Putamen (tissue), 1 donor: ENCODE measurements around the gene CEACAM21.
"Not testable (repeated sequence)": the region's sequence is repeated elsewhere in the genome, so short reads cannot be mapped to it uniquely, and the experiment has no call there.

ENCODE experiments used
- DNase-seq: peaks from one replicate; pipeline ENCODE4 v3.0.0-alpha.2; 2016; ENCODE audit warnings: low spot score

The CEACAM21 gene

DNA sequence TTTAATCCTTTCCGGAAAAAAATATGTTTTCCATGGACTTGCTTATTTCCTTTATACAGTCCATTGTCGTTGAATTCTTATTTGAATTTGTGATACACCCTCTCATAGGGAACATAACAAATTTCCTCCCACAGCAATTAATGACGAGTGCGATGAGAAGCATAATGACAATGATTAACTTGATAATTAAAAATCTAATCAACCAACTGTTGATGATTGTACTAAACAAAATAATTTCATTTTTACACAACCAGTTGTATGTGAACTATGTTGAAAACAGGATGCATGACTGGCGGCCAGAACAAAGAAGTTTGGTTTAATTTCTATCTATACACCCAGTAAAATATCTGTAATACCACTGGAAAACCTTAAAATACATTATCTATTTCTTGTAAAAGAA is 26.1 kb upstream of the CEACAM21 start:
- DNase-seq = no peak

GRCh38 chr19:41551212-41551610 is 24.8 kb upstream of the CEACAM21 start:
- no peak for DNase-seq

DNA sequence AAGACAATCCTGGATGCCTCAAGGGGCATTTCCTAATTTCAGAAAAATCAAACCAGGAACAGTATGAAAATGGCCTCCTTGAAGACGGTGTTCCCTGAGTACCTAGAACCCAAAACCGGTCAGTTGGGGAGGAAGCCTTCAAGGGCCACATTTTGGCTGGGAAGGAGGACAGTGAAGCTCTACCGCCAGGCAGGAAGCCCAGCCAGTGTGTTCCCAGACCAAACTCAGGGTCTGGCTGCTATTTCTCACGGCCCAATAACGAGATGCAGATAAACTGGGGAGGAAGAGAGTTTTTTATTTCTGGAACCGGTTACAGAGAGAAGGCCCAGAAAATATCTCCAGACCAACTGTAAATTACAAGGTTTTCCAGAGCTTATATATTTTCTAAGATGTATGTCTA is 24.3 kb upstream of the CEACAM21 start:
- DNase-seq = no peak

DNA sequence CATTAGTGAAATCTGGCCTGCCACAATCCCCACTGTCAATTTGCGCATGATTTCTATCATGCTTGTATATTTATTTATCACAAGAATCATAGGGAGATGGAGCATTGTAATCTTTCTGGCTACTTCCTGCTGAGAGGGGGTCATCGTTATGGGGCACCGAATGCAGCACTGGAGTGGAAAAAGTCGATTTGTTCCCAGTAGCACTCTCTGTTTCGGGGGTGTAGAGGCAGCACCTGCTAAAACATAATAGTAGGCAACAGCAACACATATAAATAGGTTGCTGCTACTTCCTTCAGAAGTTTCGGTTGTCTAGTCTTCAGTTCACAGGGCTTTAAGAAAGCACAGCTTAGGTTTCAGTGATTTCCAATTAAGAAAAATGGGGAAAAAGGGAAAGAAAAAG is 23.4 kb upstream of the CEACAM21 start:
- DNase-seq = no peak

DNA sequence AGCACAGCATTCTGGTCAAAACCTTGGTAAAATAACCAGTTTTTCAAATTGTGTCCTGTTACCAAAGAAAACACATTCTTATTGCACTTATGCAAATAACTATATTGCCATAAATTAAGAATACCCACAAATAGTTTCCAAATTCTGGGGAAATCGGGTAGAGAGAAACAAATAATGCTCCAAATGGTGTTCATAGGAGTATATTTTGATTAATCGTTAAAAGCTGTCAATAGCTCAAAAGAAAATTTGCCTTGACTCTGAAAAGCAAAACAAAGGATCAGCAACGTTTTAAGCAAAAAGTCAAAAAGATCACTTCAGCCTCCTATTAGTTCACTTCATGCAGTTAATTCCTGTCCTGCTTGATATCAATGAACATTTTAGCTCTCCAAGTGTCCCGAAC is 22.2 kb upstream of the CEACAM21 start:
- no peak for DNase-seq

DNA sequence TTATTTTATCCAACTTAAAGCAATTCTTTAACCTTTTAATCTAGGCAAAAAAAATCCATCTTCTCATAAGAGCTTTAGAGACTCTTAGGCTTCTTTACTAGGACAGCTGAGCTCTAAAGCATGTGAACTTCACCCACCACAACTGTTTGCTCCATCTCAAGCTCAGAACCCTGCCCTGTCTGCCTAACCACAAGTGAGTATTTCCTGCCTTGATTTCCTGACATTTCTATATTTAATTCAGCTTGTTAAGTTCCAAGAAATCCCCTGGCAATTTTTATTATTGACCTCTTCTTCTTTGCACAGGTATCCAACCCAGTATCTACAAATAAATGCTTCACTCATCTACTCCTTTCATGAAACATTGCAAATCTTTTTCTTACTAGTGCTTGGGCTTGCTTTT is 21.1 kb upstream of the CEACAM21 start:
- no peak for DNase-seq

- no peak for DNase-seq
Measured at GRCh38 chr19:41555748-41556147, 20.2 kb upstream of the CEACAM21 start.

DNA sequence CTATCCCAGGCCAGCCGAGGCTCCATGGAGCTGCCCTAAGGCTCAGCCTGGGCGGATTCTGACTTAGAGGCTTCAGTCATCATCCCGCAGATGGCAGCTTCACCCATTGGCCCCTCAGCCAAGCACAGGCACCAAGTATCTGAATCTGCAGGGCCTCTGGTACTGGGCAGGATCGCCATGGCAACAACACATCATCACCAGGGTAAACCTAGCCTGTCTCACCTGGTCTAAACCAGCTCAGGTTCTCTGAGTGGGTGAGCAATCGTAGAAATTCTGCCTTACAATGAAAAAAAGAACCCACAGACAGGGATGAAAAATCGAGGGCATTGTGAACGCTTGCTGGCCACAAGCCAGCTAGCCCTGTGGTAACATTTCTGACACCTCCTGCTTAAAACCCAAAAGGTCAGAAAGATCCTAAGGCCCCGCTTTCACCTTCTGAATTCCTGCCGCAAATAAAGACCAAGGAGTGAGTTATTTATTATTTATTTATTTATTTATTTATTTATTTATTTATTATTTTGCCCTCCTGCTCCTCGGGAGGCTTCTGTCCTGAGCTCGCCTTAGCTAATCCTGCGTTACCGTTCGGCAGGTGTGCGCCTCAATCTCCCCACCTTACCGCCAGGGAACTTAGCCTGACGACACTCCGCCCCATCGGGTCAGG is 12.0 kb upstream of the CEACAM21 start:
- DNase-seq = no peak

DNA sequence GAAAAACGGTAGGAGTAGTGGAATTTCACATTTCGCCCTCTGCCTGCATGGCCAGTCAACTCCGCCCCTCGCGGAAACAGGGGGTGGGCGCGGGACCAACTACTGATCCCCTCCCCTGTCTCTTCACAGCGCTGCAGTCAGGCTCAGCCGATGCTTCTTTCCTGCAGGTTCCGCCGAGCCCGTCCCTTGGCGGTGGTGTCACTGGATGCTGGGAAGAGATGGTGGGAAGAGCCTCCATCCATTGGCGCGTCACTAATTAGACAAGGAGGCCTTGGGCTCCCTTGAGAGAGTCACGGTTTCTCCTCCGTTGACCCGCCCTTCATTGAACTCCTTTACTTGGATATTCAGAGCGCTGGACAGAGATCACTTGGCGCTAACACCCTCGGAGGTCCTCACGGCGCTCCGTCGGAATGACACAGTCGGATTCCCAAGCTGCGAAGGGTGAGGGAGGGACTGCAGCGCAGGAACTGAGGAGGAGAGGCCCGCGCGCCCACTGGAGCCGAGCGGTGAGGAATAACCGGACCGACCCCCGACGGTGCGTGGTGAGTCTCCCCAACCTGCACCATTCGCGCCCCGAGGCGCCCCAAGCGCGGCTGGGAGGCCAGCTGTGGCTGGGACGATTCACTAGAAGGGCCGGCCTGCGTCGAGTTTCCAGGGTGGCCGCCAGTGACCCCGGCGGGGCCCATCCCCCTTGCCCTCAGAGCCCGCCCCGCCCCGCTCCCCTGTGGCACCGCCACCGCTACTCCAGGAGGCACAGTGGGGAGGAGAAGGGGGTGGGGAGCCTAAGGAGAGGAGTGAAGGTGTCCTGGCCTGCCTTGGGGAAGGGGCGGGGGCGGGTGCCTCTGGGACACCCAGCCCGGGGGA is 11.2 kb upstream of the CEACAM21 start:
- no peak for DNase-seq

DNA sequence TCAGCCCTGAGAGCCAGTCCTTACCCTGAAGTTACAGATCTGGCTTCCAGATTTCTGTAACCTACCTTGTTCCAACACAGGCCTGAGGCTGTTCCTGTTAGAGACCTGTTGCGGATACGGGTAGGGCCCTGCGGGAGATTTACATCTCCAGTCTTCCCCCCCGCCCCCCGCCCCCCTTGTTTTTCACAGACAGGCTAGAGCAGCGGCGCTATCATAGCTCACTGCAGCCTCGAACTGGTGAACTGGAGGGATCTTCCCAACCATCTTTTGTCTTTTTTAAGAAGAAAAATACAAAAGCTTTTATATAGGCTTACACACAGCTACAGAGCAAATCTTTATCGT is 10.6 kb upstream of the CEACAM21 start:
- no peak for DNase-seq

DNA sequence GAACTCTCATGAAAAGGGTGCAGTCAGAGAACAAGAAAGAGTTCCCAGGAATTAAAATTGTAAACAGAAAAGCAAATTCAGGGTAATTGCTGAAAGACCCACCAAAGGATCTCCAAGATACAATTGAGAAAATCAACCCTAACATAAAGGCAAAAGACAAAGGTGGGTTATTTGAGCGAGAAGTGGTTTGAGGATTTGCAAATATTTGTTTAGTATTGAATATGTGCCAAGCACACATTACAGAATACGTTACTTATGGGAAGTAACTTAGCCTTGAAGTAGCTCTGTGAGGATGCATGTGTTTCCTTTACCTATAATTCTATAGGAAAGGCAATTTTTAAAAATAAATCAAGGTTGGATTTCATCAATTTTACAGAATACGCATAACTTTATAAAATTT is 10.0 kb upstream of the CEACAM21 start:
- no peak for DNase-seq

DNA sequence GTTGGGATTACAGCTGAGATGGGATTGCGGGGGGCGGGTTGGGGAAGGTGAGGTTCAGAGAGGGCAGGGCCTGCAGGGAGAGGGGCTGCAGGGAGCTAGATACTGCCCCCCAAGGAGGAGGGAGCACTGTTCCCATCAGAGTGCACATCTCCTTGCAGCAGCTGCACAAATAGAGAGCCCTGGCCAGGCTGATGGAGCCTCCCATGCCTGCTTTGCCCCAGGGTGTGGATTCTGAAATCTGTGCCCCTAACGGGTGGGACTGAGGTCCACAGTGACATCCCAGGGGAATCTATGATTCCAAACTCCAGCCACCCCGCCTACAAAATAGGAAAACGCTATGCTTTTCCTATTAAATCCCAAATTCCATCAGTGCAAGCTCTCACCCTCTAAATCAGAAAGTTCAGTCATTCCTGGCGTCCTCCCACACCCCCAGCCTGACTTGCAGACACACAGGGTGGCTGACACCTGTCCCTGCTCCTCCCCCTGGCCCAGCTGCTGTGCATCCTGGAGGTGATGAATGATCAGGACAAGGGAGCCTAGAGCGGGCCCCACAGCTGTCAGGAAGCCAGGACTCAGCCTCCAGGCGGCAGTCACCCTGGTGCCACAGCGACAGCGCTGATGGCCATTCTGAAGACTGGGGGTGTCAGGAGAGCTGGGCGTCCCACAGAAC is 6.3 kb upstream of the CEACAM21 start:
- no peak for DNase-seq

DNA sequence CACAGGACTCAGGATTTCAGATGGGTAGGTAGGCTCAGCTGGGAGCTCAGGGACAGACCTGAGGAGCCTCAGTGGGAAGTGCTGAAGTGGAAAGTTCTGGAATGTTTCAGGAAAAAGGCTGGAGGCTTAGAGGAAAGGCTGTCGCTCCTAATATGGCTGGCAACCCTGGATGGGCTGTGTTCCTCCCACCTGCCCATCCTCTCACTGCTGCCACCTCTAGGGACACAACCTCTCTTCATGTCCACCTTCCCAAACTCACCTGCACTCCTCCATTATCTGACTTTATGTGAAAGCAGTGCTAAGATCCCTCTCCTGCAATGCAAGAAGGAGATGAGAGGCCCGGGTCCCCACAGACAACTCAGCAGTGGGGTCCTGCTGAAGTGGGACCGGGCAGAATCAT is 5.8 kb upstream of the CEACAM21 start:
- DNase-seq = no peak

GRCh38 chr19:41570639-41571112 is 5.3 kb upstream of the CEACAM21 start:
- peak; percentile 35 for DNase-seq

GRCh38 chr19:41577144-41577830 is 1.3 kb downstream of the CEACAM21 start:
- no peak for DNase-seq

DNA sequence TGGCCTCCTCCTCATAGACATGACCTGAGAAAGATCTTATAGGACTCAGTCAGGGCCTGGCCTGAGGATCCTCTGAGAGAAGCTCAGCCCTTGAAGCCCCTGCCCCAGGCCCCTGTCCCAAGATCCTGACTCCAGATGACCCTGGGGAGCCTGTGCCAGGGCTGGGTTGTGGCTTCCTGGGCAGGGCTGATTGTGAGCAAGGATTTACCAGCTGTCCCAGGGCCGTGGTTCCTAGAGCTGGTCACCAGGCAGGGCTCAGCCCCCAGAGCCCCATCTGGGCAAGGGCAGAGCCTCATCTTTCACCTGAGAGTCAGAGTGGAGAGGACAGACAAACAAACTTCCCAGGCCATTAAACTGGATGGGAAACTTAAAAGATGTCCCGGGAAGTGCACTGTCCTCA is 1.9 kb downstream of the CEACAM21 start:
- no peak for DNase-seq

DNA sequence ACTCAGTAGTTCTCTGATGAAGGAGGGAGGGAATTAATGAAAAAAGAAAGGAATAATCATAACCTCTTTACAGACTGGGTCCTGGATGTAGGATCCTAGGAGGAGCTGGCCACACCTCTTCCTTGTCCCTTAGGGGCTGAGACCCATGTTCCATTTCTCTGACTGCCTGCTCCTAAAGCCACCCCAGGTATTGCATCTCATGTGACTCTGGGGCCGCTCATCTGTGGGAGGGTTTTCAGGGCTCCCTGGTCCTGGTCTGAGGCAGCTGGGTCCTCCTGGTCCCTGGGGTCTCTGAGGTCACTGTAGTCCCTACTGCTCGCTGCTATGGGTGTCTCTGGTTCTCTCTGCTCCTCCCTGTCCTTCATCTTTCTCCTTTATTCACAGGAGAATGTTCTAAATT is 2.9 kb downstream of the CEACAM21 start:
- DNase-seq = no peak

DNA sequence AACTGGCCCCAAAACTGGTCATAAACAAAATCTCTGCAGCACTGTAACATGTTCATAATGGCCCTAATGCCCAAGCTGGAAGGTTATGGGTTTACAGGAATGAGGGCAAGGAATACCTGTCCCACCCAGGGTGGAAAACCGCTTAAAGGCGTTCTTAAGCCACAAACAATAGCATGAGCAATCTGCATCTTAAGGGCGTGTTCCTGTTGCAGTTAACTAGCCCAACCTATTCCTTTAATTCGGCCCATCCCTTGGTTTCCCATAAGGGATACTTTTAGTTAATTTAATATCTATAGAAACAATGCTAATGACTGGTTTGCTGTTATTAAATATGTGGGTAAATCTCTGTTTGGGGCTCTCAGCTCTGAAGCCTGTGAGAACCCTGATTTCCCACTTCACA is 5.1 kb downstream of the CEACAM21 start:
- not testable (repeated sequence) for DNase-seq

GRCh38 chr19:41582577-41583182 is 6.7 kb downstream of the CEACAM21 start:
- not testable (repeated sequence) for DNase-seq

- DNase-seq = no peak
Measured at GRCh38 chr19:41584260-41584810, 8.4 kb downstream of the CEACAM21 start.

DNA sequence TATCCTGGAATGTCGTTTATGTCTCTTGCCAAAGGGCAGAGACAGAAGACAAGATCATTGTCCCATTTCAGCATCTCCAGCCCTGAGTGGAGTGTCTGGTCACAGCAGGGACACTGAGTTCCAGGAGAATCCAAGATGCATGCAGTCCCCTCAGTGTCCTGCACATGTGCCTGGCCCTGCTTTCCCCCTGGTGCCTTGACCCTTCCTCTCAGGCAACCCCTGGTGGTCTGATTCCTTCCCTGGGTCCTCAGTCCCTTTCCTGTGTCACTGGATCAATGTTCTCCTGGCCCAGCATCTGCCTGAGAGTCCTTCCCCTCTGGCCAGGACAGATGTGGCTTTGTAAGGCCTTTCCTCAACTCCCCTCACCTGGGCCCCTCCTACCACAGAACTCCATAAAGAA is 9.0 kb downstream of the CEACAM21 start:
- no peak for DNase-seq

GRCh38 chr19:41586064-41586463 is 10.1 kb downstream of the CEACAM21 start:
- no peak for DNase-seq
